Measurements from ENCODE around the gene CAMSAP1. TPM values are rescaled to one million over a fixed set of nuclear protein-coding genes. Genes with fewer than 3 reads are reported as not detected.
"Not testable (repeated sequence)": the region's sequence is repeated elsewhere in the genome, so short reads cannot be mapped to it uniquely, and the experiment has no call there.

The CAMSAP1 gene
- polyA plus RNA-seq, 2 donors: 14.0 to 18.4 TPM

DNA sequence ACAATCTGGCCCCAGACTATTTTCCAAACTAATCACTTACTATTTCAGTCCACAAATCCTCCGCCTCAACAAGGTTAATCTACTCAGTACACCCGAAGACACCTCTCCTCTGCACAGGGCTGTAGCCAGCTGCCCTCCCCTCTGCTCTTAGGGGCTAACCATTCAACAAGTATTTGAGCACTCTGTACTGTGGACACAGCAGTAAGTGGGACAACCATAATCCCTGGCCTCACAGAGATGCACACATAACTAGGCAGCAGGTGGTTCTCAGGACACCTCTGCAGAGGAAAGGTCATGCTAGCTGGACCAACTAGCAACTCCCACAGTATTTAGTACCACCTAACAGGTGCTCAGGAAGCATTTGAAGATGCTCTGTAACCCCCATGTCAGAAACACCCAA, 5.5 kb downstream of the CAMSAP1 start:
- 90 to 91% methylated on average over 2 of the region's 2 CpGs for whole genome bisulfite sequencing, 2 donors
- Histone ChIP-seq H3K4me3 (ENCODE audit: low read depth in 1 of 2, low read length in 2 of 2) (no peak overlapping the region), H3K4me1 (ENCODE audit: control insufficient read depth in 2 of 2, insufficient read depth in 2 of 2, low read length in 1 of 2) (peaks cover 5 to 11% of the 10 kb centered on the region in 2 donors), H3K36me3 (ENCODE audit: control insufficient read depth in 2 of 2, insufficient read depth in 2 of 2, low read length in 1 of 2) (peaks cover 0 to 4% of the 10 kb centered on the region in 2 donors), H3K27ac (ENCODE audit: low read depth in 2 of 2, low read length in 1 of 2) (peak overlapping the region in 1 of 2 donors; percentile 7), H3K27me3 (ENCODE audit: control insufficient read depth in 1 of 2, insufficient read depth in 2 of 2, low read length in 2 of 2) (no peaks in the 10 kb centered on the region), H3K9me3 (ENCODE audit: control insufficient read depth in 2 of 2, insufficient read depth in 1 of 2, low read depth in 1 of 2, low read length in 1 of 2) (no peaks in the 10 kb centered on the region)

DNA sequence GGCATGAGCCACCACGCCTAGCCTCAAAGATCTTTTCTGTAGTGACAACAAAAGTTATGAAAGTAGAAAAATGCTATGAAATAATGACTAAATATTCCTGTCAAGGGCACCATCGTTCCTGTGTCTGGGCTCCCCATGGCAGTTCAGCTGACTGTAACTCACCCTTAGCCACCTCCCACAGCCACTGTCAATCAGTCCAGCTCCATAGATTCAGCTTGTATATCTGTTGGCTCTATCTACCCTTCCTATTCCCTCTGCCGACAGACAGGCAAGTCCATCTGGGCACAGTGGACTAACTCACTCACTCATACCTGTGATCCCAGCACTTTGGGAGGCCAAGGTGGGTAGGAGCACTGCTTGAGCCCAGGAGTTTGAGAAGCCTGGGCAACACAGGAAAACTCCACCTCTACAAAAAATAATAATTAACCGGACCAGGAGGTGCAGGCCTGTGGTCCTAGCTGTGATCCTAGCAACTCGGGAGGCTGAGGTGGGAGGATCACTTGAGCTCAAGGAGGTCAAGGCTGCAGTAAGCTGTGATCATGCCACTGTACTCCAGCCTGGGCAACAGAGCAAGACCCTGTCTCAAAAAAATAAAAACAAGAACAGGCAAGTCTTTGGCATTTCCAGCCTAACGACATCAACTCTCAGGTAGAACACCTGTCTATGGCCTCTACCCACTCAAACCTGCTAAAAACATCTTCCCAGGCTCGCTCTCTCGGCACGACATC, 6.2 kb downstream of the CAMSAP1 start:
- Histone ChIP-seq H3K36me3 (ENCODE audit: control insufficient read depth in 2 of 2, insufficient read depth in 2 of 2, low read length in 1 of 2) (peaks cover 0 to 4% of the 10 kb centered on the region in 2 donors), H3K9me3 (ENCODE audit: control insufficient read depth in 2 of 2, insufficient read depth in 1 of 2, low read depth in 1 of 2, low read length in 1 of 2) (no peaks in the 10 kb centered on the region), H3K27me3 (ENCODE audit: control insufficient read depth in 1 of 2, insufficient read depth in 2 of 2, low read length in 2 of 2) (no peaks in the 10 kb centered on the region), H3K4me1 (ENCODE audit: control insufficient read depth in 2 of 2, insufficient read depth in 2 of 2, low read length in 1 of 2) (peaks cover 5 to 11% of the 10 kb centered on the region in 2 donors), H3K27ac (ENCODE audit: low read depth in 2 of 2, low read length in 1 of 2) (peak overlapping the region in 1 of 2 donors; percentile 15), H3K4me3 (ENCODE audit: low read depth in 1 of 2, low read length in 2 of 2) (no peak overlapping the region)
- 90 to 92% methylated on average over 9 of the region's 9 CpGs for WGBS, 2 donors

DNA sequence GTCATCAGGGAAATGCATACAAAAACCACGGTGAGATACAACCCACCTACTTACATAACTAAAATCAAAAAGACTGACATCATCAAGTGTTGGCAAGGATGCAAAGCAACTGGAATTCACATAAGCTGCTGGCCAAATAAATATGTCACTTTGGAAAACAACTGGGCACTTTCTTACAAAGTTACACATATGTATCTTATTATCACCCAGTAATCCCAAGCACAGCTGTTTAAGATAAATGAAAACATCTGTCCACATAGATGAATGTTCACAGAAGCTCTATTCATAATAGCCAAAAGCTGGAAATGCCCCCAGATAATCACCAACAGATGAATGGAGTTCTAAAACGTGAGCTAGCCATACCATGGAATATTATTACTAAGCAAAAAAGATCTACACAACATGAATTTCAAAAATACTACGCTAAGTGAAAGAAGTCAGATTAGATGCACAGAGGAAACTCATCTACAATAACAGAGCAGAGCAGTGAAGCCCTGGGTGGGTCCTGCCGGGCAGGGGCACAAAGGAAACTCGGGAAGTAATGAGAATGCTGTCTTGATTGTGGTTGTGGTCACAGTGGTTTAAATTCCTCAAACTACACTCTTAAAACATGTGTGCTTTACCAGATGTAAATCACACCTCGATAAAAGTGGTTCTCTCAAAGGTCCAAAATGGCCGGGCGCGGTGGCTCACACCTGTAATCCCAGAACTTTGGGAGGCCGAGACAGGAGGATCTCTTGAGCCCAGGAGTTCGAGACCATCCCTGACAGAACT, 8.5 kb downstream of the CAMSAP1 start:
- Histone ChIP-seq H3K4me1 (ENCODE audit: control insufficient read depth in 2 of 2, insufficient read depth in 2 of 2, low read length in 1 of 2) (peaks cover 8 to 14% of the 10 kb centered on the region in 2 donors), H3K27ac (ENCODE audit: low read depth in 2 of 2, low read length in 1 of 2) (no peak overlapping the region), H3K27me3 (ENCODE audit: control insufficient read depth in 1 of 2, insufficient read depth in 2 of 2, low read length in 2 of 2) (no peaks in the 10 kb centered on the region), H3K36me3 (ENCODE audit: control insufficient read depth in 2 of 2, insufficient read depth in 2 of 2, low read length in 1 of 2) (peaks cover 0 to 4% of the 10 kb centered on the region in 2 donors), H3K9me3 (ENCODE audit: control insufficient read depth in 2 of 2, insufficient read depth in 1 of 2, low read depth in 1 of 2, low read length in 1 of 2) (no peaks in the 10 kb centered on the region), H3K4me3 (ENCODE audit: low read depth in 1 of 2, low read length in 2 of 2) (no peak overlapping the region)
- 74 to 76% methylated on average over 11 of the region's 11 CpGs for WGBS, 2 donors

DNA sequence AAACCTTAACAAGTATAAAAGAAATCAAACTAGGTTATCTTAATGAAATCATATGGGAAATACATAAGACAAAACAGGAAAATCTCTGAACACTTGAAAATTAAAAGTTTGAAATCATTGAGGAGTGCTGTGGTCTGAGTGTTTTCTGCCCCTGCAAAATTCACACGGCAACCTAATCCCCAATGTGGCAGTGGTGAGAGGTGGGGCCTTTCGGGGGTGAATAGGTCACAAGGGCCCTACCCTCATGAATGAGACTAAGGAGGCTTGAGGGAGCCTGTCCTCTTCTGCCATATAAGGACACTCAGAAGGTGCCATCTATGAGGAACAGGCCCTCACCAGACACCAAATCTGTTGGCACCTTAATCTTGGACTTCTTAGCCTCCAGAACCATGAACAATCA, 10.7 kb downstream of the CAMSAP1 start:
- WGBS, 2 donors: 82 to 83% methylated on average over 2 of the region's 2 CpGs
- Histone ChIP-seq H3K27ac (ENCODE audit: low read depth in 2 of 2, low read length in 1 of 2) (no peak overlapping the region), H3K36me3 (ENCODE audit: control insufficient read depth in 2 of 2, insufficient read depth in 2 of 2, low read length in 1 of 2) (peaks cover 0 to 4% of the 10 kb centered on the region in 2 donors), H3K27me3 (ENCODE audit: control insufficient read depth in 1 of 2, insufficient read depth in 2 of 2, low read length in 2 of 2) (no peaks in the 10 kb centered on the region), H3K4me1 (ENCODE audit: control insufficient read depth in 2 of 2, insufficient read depth in 2 of 2, low read length in 1 of 2) (peaks cover 6 to 10% of the 10 kb centered on the region in 2 donors), H3K4me3 (ENCODE audit: low read depth in 1 of 2, low read length in 2 of 2) (no peak overlapping the region), H3K9me3 (ENCODE audit: control insufficient read depth in 2 of 2, insufficient read depth in 1 of 2, low read depth in 1 of 2, low read length in 1 of 2) (no peaks in the 10 kb centered on the region)

DNA sequence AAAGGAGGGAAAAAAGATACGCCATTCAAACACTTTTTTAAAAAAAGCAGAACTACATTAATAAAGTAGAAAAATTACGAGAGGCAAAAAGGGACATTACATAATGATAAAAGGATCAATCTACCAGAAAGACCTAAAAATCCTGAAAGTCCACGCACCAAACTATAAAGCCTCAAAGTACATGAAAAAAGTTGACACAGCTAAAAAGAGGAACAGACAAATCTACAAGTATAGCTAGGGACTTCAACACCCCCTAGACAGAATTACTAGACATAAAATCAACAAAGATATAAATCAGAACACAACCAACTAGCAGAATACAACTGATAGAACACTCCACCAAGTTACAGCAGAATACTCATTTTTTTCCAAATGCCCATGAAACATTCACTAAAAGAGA, 11.1 kb downstream of the CAMSAP1 start:
- Histone ChIP-seq H3K27ac (ENCODE audit: low read depth in 2 of 2, low read length in 1 of 2) (no peak overlapping the region), H3K4me3 (ENCODE audit: low read depth in 1 of 2, low read length in 2 of 2) (no peak overlapping the region), H3K4me1 (ENCODE audit: control insufficient read depth in 2 of 2, insufficient read depth in 2 of 2, low read length in 1 of 2) (peaks cover 7 to 13% of the 10 kb centered on the region in 2 donors), H3K9me3 (ENCODE audit: control insufficient read depth in 2 of 2, insufficient read depth in 1 of 2, low read depth in 1 of 2, low read length in 1 of 2) (no peaks in the 10 kb centered on the region), H3K27me3 (ENCODE audit: control insufficient read depth in 1 of 2, insufficient read depth in 2 of 2, low read length in 2 of 2) (no peaks in the 10 kb centered on the region), H3K36me3 (ENCODE audit: control insufficient read depth in 2 of 2, insufficient read depth in 2 of 2, low read length in 1 of 2) (peaks cover 0 to 4% of the 10 kb centered on the region in 2 donors)
- 92 to 93% methylated on average over 3 of the region's 3 CpGs for WGBS, 2 donors

DNA sequence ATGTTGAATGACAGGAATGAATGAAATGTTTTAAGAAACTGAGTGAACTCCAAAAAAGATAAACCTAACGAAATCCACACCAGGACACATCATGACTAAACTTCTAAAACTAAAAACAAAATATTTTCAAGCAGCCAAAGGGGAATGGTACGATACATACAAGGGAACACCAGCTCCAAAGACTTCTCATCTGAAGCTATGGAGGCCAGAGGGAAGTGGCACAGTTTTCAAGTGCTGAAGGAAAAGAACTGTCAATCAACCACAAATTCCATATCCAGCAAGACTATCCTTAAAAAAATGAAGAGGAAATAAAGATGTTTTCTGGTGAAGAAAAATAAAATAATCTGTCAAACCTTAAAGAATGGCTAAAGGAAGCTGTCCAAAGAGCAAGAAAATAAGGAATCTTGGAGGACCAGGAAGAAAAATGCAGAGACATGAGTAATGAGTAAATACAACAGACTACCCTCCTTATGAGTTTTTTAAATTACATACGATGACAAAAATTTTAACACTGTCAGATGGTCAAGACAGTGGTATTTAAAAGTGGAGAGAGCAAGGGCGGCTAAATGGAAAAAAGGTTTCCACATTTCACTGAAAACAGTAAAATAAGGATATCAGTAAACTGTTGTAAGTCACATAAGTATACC, 12.0 kb downstream of the CAMSAP1 start:
- 93 to 95% methylated on average over 4 of the region's 4 CpGs for WGBS, 2 donors

DNA sequence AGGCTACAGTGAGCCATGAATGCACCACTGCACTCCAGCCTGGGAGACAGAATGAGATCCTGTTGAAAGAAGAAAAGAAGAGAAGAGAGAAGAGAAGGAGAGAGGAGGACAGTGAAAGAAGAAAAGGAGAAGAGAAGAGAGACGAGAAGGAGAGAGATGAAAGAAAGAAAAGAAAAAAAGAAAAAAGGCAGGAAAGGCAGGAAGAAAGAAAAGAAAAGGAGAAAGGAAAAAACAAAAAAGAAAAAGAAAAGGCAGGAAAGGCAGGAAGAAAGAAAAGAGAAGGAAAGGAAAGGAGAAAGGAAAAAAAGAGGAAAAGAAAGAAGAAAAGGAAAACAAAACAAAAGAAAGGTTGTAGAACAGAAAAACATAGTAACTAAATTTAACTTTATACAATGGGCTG, 14.2 kb downstream of the CAMSAP1 start:
- H3K9me3 ChIP-seq (ENCODE audit: control insufficient read depth in 2 of 2, insufficient read depth in 1 of 2, low read depth in 1 of 2, low read length in 1 of 2): no peaks in the 10 kb centered on the region
- peaks cover 0 to 4% of the 10 kb centered on the region in 2 donors for H3K36me3 ChIP-seq (ENCODE audit: control insufficient read depth in 2 of 2, insufficient read depth in 2 of 2, low read length in 1 of 2)
- H3K27ac ChIP-seq (ENCODE audit: low read depth in 2 of 2, low read length in 1 of 2): no peak overlapping the region
- no peak overlapping the region for H3K4me3 ChIP-seq (ENCODE audit: low read depth in 1 of 2, low read length in 2 of 2)
- H3K4me1 ChIP-seq (ENCODE audit: control insufficient read depth in 2 of 2, insufficient read depth in 2 of 2, low read length in 1 of 2): peaks cover 22 to 38% of the 10 kb centered on the region in 2 donors
- 78 to 95% methylated on average over 1 of the region's 1 CpG for WGBS, 2 donors
- H3K27me3 ChIP-seq (ENCODE audit: control insufficient read depth in 1 of 2, insufficient read depth in 2 of 2, low read length in 2 of 2): no peaks in the 10 kb centered on the region

More for the DNA sequence above, 12.0 kb downstream of the CAMSAP1 start:
- Histone ChIP-seq H3K36me3 (ENCODE audit: control insufficient read depth in 2 of 2, insufficient read depth in 2 of 2, low read length in 1 of 2) (peaks cover 0 to 4% of the 10 kb centered on the region in 2 donors), H3K4me3 (ENCODE audit: low read depth in 1 of 2, low read length in 2 of 2) (no peak overlapping the region), H3K4me1 (ENCODE audit: control insufficient read depth in 2 of 2, insufficient read depth in 2 of 2, low read length in 1 of 2) (peaks cover 12 to 20% of the 10 kb centered on the region in 2 donors), H3K27me3 (ENCODE audit: control insufficient read depth in 1 of 2, insufficient read depth in 2 of 2, low read length in 2 of 2) (no peaks in the 10 kb centered on the region), H3K9me3 (ENCODE audit: control insufficient read depth in 2 of 2, insufficient read depth in 1 of 2, low read depth in 1 of 2, low read length in 1 of 2) (no peaks in the 10 kb centered on the region), H3K27ac (ENCODE audit: low read depth in 2 of 2, low read length in 1 of 2) (no peak overlapping the region)

DNA sequence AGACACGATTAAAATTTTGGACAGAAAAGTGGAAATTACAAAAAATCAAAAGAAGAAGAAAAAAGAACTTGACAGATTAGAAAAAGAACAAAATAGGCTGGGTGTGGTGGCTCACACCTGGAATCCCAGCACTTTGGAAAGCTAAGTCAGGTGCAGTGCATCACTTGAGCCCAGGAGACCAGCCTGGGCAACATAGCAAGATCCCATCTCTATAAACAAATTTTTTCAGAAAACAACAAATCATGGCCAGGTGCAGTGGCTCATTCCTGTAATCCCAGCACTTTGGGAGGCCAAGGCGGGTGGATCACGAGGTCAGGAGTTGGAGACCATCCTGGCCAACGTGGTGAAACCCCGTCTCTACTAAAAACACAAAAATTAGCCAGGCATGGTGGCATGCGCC, 15.0 kb downstream of the CAMSAP1 start:
- peaks cover 27 to 46% of the 10 kb centered on the region in 2 donors for H3K4me1 ChIP-seq (ENCODE audit: control insufficient read depth in 2 of 2, insufficient read depth in 2 of 2, low read length in 1 of 2)

DNA sequence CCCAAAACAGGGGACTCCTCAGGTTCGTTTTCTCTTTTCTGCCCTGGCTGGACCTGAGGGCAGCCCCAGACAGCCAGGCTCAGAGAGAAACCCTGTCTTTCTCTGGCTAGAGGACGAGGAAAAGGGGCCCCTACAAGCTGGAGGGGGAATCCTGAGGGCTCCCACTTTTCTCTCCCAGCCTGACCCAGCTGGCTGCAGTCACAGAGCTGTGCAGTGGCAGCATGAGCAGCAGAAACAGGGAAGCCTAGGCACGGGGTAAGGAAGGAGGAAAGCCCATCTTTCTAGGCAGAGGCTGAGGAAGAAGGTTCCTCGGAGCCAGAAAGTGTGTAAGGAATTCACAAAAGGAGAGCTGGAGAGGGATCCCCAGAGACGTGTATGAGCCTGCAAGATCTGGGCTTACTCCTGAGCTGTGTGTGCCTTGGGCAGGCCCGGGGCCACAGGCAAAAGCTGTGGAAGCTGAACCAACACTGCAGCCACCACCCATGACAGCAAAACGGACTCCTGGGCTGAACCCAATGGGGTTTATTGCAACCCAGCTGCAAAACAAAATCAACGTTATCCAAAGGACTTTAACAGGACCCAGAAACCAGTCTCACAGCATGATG, 16.2 kb downstream of the CAMSAP1 start:
- peaks cover 0 to 9% of the 10 kb centered on the region in 2 donors for H3K36me3 ChIP-seq (ENCODE audit: control insufficient read depth in 2 of 2, insufficient read depth in 2 of 2, low read length in 1 of 2)
- H3K27ac ChIP-seq (ENCODE audit: low read depth in 2 of 2, low read length in 1 of 2): peak overlapping the region; percentile 54 to 72
- H3K27me3 ChIP-seq (ENCODE audit: control insufficient read depth in 1 of 2, insufficient read depth in 2 of 2, low read length in 2 of 2): no peaks in the 10 kb centered on the region
- peaks cover 31 to 56% of the 10 kb centered on the region in 2 donors for H3K4me1 ChIP-seq (ENCODE audit: control insufficient read depth in 2 of 2, insufficient read depth in 2 of 2, low read length in 1 of 2)
- H3K4me3 ChIP-seq (ENCODE audit: low read depth in 1 of 2, low read length in 2 of 2): no peak overlapping the region
- WGBS, 2 donors: 43 to 49% methylated on average over 8 of the region's 8 CpGs
- H3K9me3 ChIP-seq (ENCODE audit: control insufficient read depth in 2 of 2, insufficient read depth in 1 of 2, low read depth in 1 of 2, low read length in 1 of 2): no peaks in the 10 kb centered on the region

More for the DNA sequence above, 15.0 kb downstream of the CAMSAP1 start:
- H3K36me3 ChIP-seq (ENCODE audit: control insufficient read depth in 2 of 2, insufficient read depth in 2 of 2, low read length in 1 of 2); H3K27ac ChIP-seq (ENCODE audit: low read depth in 2 of 2, low read length in 1 of 2); H3K27me3 ChIP-seq (ENCODE audit: control insufficient read depth in 1 of 2, insufficient read depth in 2 of 2, low read length in 2 of 2); H3K4me3 ChIP-seq (ENCODE audit: low read depth in 1 of 2, low read length in 2 of 2); H3K9me3 ChIP-seq (ENCODE audit: control insufficient read depth in 2 of 2, insufficient read depth in 1 of 2, low read depth in 1 of 2, low read length in 1 of 2): not testable (repeated sequence)
- 95% methylated on average over 6 of the region's 6 CpGs for WGBS, 2 donors
